Spleen (tissue), 11 donors: ENCODE measurements around the gene UTRN. TPM values are rescaled to one million over a fixed set of nuclear protein-coding genes. Genes with fewer than 3 reads are reported as not detected.

ENCODE experiments used
- DNase-seq: peaks from one replicate; pipeline ENCODE4 v3.0.0-alpha.2; 2020
- H3K27ac ChIP-seq, 8 donors: fragments of 200-600 bp; sonication (generic) in 7 of 8; 1 replicate in 4 of 8; 2 replicates in 4 of 8; pipeline versions ENCODE4 v1.5.0 to v1.8.0; 2016 to 2021; ENCODE audit warnings: inconsistent platforms in 4 of 8, mild to moderate bottlenecking in 4 of 8, moderate library complexity in 1 of 8
- H3K27me3 ChIP-seq, 7 donors: fragments of 200-600 bp; sonication (generic) in 6 of 7; replicated peaks in 1 of 7; 1 replicate in 4 of 7; 2 replicates in 3 of 7; pipeline versions ENCODE4 v1.5.0 to v1.8.0; 2016 to 2021; ENCODE audit warnings: inconsistent platforms in 3 of 7, mild to moderate bottlenecking in 1 of 7
- H3K36me3 ChIP-seq, 6 donors: fragments of 200-600 bp; sonication (generic) in 5 of 6; 1 replicate in 4 of 6; 2 replicates in 2 of 6; pipeline versions ENCODE4 v1.5.0 to v1.8.0; 2016 to 2021; ENCODE audit warnings: inconsistent platforms in 2 of 6
- H3K4me1 ChIP-seq, 6 donors: fragments of 200-600 bp; sonication (generic) in 5 of 6; 1 replicate in 3 of 6; 2 replicates in 3 of 6; pipeline versions ENCODE4 v1.5.0 to v1.8.0; 2016 to 2021; ENCODE audit warnings: inconsistent platforms in 3 of 6
- H3K4me3 ChIP-seq, 8 donors: fragments of 200-600 bp; sonication (generic) in 7 of 8; 1 replicate in 4 of 8; 2 replicates in 4 of 8; pipeline versions ENCODE4 v1.5.0 to v1.8.0; 2016 to 2021; ENCODE audit warnings: inconsistent platforms in 4 of 8, mild to moderate bottlenecking in 4 of 8, moderate library complexity in 2 of 8
- H3K9me3 ChIP-seq, 8 donors: fragments of 200-600 bp; sonication (generic) in 7 of 8; 1 replicate in 4 of 8; 2 replicates in 4 of 8; pipeline versions ENCODE4 v1.5.0 to v1.8.0; 2016 to 2021; ENCODE audit warnings: inconsistent platforms in 4 of 8
- POLR2A ChIP-seq, 3 donors: fragments of 450-650 bp; IDR thresholded peaks; one replicate each; pipeline ENCODE4 v1.5.1; 2017; ENCODE audit warnings: antibody characterized with exemption in 3 of 3, mild to moderate bottlenecking in 1 of 3
- POLR2AphosphoS5 ChIP-seq, 3 donors: sonication (generic); formaldehyde crosslinking; IDR thresholded peaks; one replicate each; pipeline ENCODE4 v1.5.1; 2017; ENCODE audit warnings: antibody characterized with exemption in 3 of 3
- WGBS, 5 donors: extraction: QIAGEN DNeasy Blood & Tissue Kit in 3 of 5; methylation state at CpG; one replicate each; pipeline versions ENCODE4 v1.1.5 to v1.1.7; 2013 to 2018; 5-methylcytosine and 5-hydroxymethylcytosine counted together
- intact Hi-C: fragments of 100-400 bp; cut with DNase I; formaldehyde crosslinking; loops from one replicate; pipeline ENCODE4 v1.15.0; 2023; ENCODE audit warnings: low total_unique reads
- polyA plus RNA-seq, 3 donors: library from polyadenylated mRNA; stranded (reverse); fragments of 200-250 nt; gene quantifications; one replicate each; pipeline ENCODE4 v1.2.1, GENCODE V29; 2013
- total RNA-seq, 7 donors: library from RNA; depleted of rRNA in 3 of 7; stranded (reverse); fragments of >200 nt in 3 of 7; fragmentation: NEBNext Ultra II Directional in 4 of 7; extraction: Animal tissue kit (Norgen Biotek cat#: 25700) in 4 of 7; gene quantifications; one replicate each; pipeline versions ENCODE4 v1.1.0 to v1.2.1, GENCODE V29; 2016 to 2021
- TF ChIP-seq, protein P1 (sequence below), 11 experiments: fragments of 200-600 bp in 7 of 11; fragments of 450-650 bp in 4 of 11; sonication (generic) in 4 of 11; IDR thresholded peaks in 8 of 11; conservative IDR thresholded peaks in 3 of 11; 1 replicate in 7 of 11; 2 replicates in 4 of 11; pipeline versions ENCODE4 v1.4.0 to v1.8.0; 2016 to 2021; ENCODE audit warnings: antibody characterized with exemption in 11 of 11, inconsistent platforms in 4 of 11, mild to moderate bottlenecking in 1 of 11
- donor health status: healthy with polysubstance abuse.
- donor health status: DM: no; HTN: no; CAD: no; lungs with moderate emphysema.
- donor health status: DM: no; HTN: no; CAD: no.
- donor health status: Bipolar disorder and iron deficiency.
- donor health status: healthy.
- donor health status: DM: no; HTN: no; CAD: no.
- donor health status: DM: yes; HTN: yes; CAD: no.

Gene UTRN
- total and polyA plus RNA-seq, 10 donors = 15.4 to 539 (median 364) TPM

DNA sequence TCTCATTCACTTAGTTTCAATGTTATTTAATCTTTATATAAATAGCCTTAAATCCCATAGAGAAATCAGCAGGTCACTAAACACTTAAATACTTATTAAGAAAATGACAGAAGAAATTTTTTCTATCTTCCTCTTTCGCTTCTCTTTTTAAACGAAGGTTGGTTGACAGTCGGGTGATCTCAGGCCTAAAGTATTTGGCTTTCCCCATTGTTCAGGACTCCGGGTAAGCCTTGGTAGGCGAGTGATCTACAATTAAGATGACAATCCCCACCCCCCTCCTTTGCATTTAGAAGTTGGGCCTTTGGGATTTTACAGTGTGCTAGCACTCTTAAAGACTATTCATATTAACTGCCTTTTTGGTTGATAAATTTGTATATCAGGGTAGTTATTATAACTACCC, 19.7 kb upstream of the UTRN start:
- Histone ChIP-seq H3K4me3 (no peak overlapping the region), H3K36me3 (no peaks in the 10 kb centered on the region), H3K9me3 (peaks cover 0 to 10% (median 7%) of the 10 kb centered on the region in 8 donors), H3K27ac (peak overlapping the region in 4 of 8 donors; percentile 31 to 39 (median 35)), H3K4me1 (peaks cover 12 to 22% (median 19%) of the 10 kb centered on the region in 6 donors), H3K27me3 (no peaks in the 10 kb centered on the region)
- TF ChIP-seq POLR2A (IDR thresholded peaks at IDR 0.05) (no peak), POLR2AphosphoS5 (IDR thresholded peaks at IDR 0.05) (no peak)
- TF ChIP-seq, protein P1, sequence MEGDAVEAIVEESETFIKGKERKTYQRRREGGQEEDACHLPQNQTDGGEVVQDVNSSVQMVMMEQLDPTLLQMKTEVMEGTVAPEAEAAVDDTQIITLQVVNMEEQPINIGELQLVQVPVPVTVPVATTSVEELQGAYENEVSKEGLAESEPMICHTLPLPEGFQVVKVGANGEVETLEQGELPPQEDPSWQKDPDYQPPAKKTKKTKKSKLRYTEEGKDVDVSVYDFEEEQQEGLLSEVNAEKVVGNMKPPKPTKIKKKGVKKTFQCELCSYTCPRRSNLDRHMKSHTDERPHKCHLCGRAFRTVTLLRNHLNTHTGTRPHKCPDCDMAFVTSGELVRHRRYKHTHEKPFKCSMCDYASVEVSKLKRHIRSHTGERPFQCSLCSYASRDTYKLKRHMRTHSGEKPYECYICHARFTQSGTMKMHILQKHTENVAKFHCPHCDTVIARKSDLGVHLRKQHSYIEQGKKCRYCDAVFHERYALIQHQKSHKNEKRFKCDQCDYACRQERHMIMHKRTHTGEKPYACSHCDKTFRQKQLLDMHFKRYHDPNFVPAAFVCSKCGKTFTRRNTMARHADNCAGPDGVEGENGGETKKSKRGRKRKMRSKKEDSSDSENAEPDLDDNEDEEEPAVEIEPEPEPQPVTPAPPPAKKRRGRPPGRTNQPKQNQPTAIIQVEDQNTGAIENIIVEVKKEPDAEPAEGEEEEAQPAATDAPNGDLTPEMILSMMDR (IDR thresholded peaks at IDR 0.05 in 8 of 11, conservative IDR thresholded peaks at IDR 0.05 in 3 of 11) = no peak
- 42 to 56% (median 45%) methylated on average over 5 of the region's 5 CpGs for WGBS, 5 donors
- intact Hi-C loops = no loop called here
- no peak for DNase-seq

DNA sequence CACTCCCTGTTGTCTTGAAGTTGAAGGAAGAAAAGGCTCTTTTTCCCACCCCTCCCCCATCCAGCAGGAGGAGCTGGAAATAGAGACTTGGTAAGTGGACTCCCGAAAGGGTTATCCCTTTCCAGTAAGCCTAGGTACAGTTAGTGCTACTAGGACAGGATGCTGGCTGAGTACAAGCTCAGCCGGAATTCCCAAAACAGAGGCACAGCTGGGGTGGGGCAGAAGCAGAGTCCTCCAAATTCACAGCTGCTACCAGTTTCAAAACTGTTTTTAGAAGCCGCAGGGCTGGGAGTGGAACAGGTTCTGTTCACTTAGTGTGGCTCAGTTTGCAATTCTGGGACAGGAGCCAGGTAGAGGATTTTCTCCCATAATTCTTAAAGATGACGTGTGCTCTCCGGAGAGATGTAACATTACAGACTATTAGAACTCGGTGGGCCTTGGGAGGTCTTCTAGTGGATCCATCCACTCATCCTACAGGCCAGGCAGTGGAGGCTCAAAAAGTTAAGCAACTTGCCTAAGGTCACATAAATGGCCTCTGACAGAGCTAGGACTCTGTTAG, 19.0 kb upstream of the UTRN start:
- H3K27me3 ChIP-seq = no peaks in the 10 kb centered on the region
- TF ChIP-seq POLR2AphosphoS5 (IDR thresholded peaks at IDR 0.05) (peak in 1 of 3 donors; percentile 33), POLR2A (IDR thresholded peaks at IDR 0.05) (no peak)
- H3K4me1 ChIP-seq = peaks cover 12 to 22% (median 19%) of the 10 kb centered on the region in 6 donors
- WGBS, 5 donors = 74 to 81% (median 79%) methylated on average over 6 of the region's 6 CpGs
- H3K4me3 ChIP-seq = no peak overlapping the region
- no peak for DNase-seq
- peak overlapping the region in 6 of 8 donors; percentile 1 to 39 (median 35) for H3K27ac ChIP-seq
- intact Hi-C loops = no loop called here
- H3K9me3 ChIP-seq = peaks cover 0 to 16% (median 7%) of the 10 kb centered on the region in 8 donors
- H3K36me3 ChIP-seq = no peaks in the 10 kb centered on the region

DNA sequence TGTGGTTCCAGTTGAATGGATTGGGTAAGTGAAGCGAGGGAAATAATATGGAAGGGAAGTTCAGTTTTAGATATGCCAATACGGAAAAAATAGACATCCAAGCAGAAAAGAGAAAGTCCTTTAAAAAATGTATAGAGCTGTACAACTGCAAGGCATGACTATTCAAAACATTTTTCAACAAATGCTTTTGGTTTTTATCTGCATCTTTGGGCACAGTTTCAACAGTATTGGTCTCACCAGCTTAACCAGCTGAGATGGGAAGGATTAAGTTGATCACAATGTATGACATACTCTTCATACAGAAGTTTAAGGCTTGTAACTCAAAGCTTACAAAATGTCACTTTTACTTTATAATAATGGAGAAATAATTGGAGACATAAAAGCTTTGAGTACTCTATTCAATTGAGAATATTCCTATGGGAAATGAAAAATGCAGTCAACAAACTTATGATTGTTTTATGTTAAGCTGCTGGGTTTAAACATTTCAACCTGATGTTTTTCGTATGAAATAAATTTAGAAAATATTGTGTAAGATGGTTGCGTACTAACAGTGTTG, 16.3 kb upstream of the UTRN start:
- H3K4me1 ChIP-seq = peaks cover 12 to 22% (median 19%) of the 10 kb centered on the region in 6 donors
- no peak overlapping the region for H3K4me3 ChIP-seq
- intact Hi-C loops = no loop called here
- no peak for DNase-seq
- WGBS, 5 donors = 91 to 97% (median 95%) methylated on average over 4 of the region's 4 CpGs
- no peaks in the 10 kb centered on the region for H3K27me3 ChIP-seq
- H3K36me3 ChIP-seq = no peaks in the 10 kb centered on the region
- TF ChIP-seq, protein P1 (IDR thresholded peaks at IDR 0.05 in 8 of 11, conservative IDR thresholded peaks at IDR 0.05 in 3 of 11) = no peak
- no peak for TF ChIP-seq POLR2AphosphoS5 (IDR thresholded peaks at IDR 0.05)
- TF ChIP-seq POLR2A (IDR thresholded peaks at IDR 0.05) = no peak
- H3K27ac ChIP-seq = no peak overlapping the region
- H3K9me3 ChIP-seq = peaks cover 0 to 8% (median 0%) of the 10 kb centered on the region in 8 donors

DNA sequence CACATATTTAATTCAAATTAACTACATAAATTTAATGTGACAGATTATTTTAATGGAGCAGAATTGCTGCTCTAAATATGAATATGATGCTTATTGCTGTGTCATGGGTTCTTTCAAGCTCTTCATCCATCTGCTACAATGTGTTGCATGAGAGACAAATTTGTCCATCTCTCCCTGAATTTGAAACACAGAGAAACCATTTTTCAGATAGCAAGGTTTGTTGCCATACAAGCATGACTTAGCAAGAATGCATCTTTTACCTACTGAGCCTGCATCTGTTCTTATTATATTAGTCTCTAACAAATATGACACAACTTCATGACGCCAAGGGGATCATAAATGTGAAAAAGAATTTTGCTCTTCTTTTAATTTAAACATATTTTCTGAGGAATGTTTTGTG, 8.0 kb upstream of the UTRN start:
- TF ChIP-seq POLR2A (IDR thresholded peaks at IDR 0.05) (no peak), POLR2AphosphoS5 (IDR thresholded peaks at IDR 0.05) (no peak)
- TF ChIP-seq, protein P1 (IDR thresholded peaks at IDR 0.05 in 8 of 11, conservative IDR thresholded peaks at IDR 0.05 in 3 of 11) = no peak
- 85 to 98% (median 88%) methylated on average over 1 of the region's 1 CpG for WGBS, 5 donors
- intact Hi-C loops = no loop called here
- Histone ChIP-seq H3K27ac (no peak overlapping the region), H3K27me3 (no peaks in the 10 kb centered on the region), H3K4me3 (no peak overlapping the region), H3K4me1 (no peaks in the 10 kb centered on the region), H3K9me3 (no peaks in the 10 kb centered on the region), H3K36me3 (no peaks in the 10 kb centered on the region)
- no peak for DNase-seq
